ENCODE results near the gene DIRAS1. TPM values are rescaled to one million over a fixed set of nuclear protein-coding genes. Genes with fewer than 3 reads are reported as not detected.

DIRAS1 gene
- total and polyA plus RNA-seq, 2 experiments from 2014 or later = 2.8 to 18.6 TPM

- TF ChIP-seq ZNF114 (CRISPR knock-in tag; IDR thresholded peaks at IDR 0.05) (no peak), CREB1 (CRISPR knock-in tag; IDR thresholded peaks at IDR 0.05; ENCODE audit: low read depth) (no peak), ZNF462 (CRISPR knock-in tag; IDR thresholded peaks at IDR 0.05) (no peak)
Measured at GRCh38 chr19:2756477-2756876, 35.3 kb upstream of the DIRAS1 start (continued).

- ATAC-seq (no peak), DNase-seq (ENCODE audit: low spot score) (no peak)
- no peaks in the 10 kb centered on the region for H3K79me2 ChIP-seq (replicated peaks; ENCODE audit: insufficient read depth)
- no peaks in the 10 kb centered on the region for H3F3A ChIP-seq (replicated peaks; ENCODE audit: low read depth)
- TF ChIP-seq STAT1 (IDR thresholded peaks at IDR 0.05; ENCODE audit: unreplicated experiment) = no peak
- H2AFZ ChIP-seq = no peak overlapping the region
- Mint-ChIP-seq H3K27me3 (ENCODE audit: insufficient read depth, low read depth, poor library complexity) (peaks cover 16% of the 10 kb centered on the region), H3K27ac (no peak overlapping the region), H3K4me3 (no peak overlapping the region), H3K4me1 (no peaks in the 10 kb centered on the region), H3K36me3 (ENCODE audit: low read depth) (peaks cover 55% of the 10 kb centered on the region), H3K9me3 (no peaks in the 10 kb centered on the region)
- no peak overlapping the region for H3K4me2 ChIP-seq
- no peaks in the 10 kb centered on the region for H3K27me3 ChIP-seq (ENCODE audit: insufficient read depth)
- H3K4me3 ChIP-seq = no peak overlapping the region
- H3K27ac ChIP-seq (ENCODE audit: low read depth) = no peak overlapping the region
- H4K20me1 ChIP-seq (replicated peaks; ENCODE audit: insufficient read depth) = no peaks in the 10 kb centered on the region; the same call in 1 of the 2 replicates
- H3K36me3 ChIP-seq (ENCODE audit: insufficient read depth) = peaks cover 6% of the 10 kb centered on the region
- no peaks in the 10 kb centered on the region for H3K4me1 ChIP-seq (ENCODE audit: insufficient read depth)
- no peaks in the 10 kb centered on the region for H3K9me2 ChIP-seq (ENCODE audit: insufficient read depth)
Measured at GRCh38 chr19:2755811-2756210, 34.6 kb upstream of the DIRAS1 start.

- Histone ChIP-seq H3F3A (replicated peaks; ENCODE audit: low read depth) (no peaks in the 10 kb centered on the region), H3K4me1 (ENCODE audit: insufficient read depth) (no peaks in the 10 kb centered on the region), H3K79me2 (replicated peaks; ENCODE audit: insufficient read depth) (no peaks in the 10 kb centered on the region), H2AFZ (no peak overlapping the region), H3K27ac (ENCODE audit: low read depth) (no peak overlapping the region), H3K4me3 (no peak overlapping the region), H3K27me3 (ENCODE audit: insufficient read depth) (no peaks in the 10 kb centered on the region), H3K4me2 (no peak overlapping the region), H3K36me3 (ENCODE audit: insufficient read depth) (peaks cover 6% of the 10 kb centered on the region), H4K20me1 (replicated peaks; ENCODE audit: insufficient read depth) (no peaks in the 10 kb centered on the region; the same call in 1 of the 2 replicates), H3K9me2 (ENCODE audit: insufficient read depth) (no peaks in the 10 kb centered on the region)
- Mint-ChIP-seq H3K27me3 (ENCODE audit: insufficient read depth, low read depth, poor library complexity) (peaks cover 16% of the 10 kb centered on the region), H3K9me3 (no peaks in the 10 kb centered on the region), H3K36me3 (ENCODE audit: low read depth) (peaks cover 52% of the 10 kb centered on the region), H3K27ac (no peak overlapping the region), H3K4me3 (no peak overlapping the region), H3K4me1 (no peaks in the 10 kb centered on the region)
- no peak for ATAC-seq
- no peak for DNase-seq (ENCODE audit: low spot score)
- TF ChIP-seq EZH2 (IDR thresholded peaks at IDR 0.05; ENCODE audit: low read depth, unreplicated experiment) = no peak
- no peak for TF ChIP-seq ETS1 (IDR thresholded peaks at IDR 0.05)
- no peak for TF ChIP-seq CREB1 (CRISPR knock-in tag; IDR thresholded peaks at IDR 0.05; ENCODE audit: low read depth)
- no peak for TF ChIP-seq ZNF331 (CRISPR knock-in tag; IDR thresholded peaks at IDR 0.05; ENCODE audit: low read depth)
- no peak for TF ChIP-seq POLR2AphosphoS5 (IDR thresholded peaks at IDR 0.05; ENCODE audit: low read depth)
- TF ChIP-seq STAT1 (IDR thresholded peaks at IDR 0.05; ENCODE audit: unreplicated experiment) = no peak
- TF ChIP-seq CTCF (conservative IDR thresholded peaks at IDR 0.05; ENCODE audit: low read depth in 2 of 2) = no peak
- no peak for TF ChIP-seq NANOG (IDR thresholded peaks at IDR 0.05; ENCODE audit: borderline replicate concordance)
- TF ChIP-seq EZH2phosphoT487 (IDR thresholded peaks at IDR 0.05; ENCODE audit: unreplicated experiment) = no peak
- TF ChIP-seq ZNF114 (CRISPR knock-in tag; IDR thresholded peaks at IDR 0.05) = no peak
- no peak for TF ChIP-seq JUNB (IDR thresholded peaks at IDR 0.05; ENCODE audit: unreplicated experiment)
Measured at GRCh38 chr19:2755448-2755705, 34.2 kb upstream of the DIRAS1 start.

Measured in GM23338 (cell line).